HepG2 (cell line): ENCODE results near the gene CSKMT. TPM values are rescaled to one million over a fixed set of nuclear protein-coding genes. Genes with fewer than 3 reads are reported as not detected.

Source experiments
- HNF4A ChIP-seq: sonication (generic); formaldehyde crosslinking; IDR thresholded peaks from 2 replicates; pipeline ENCODE4 v1.4.0; 2020; ENCODE audit warnings: missing genetic modification reagents
- MYC ChIP-seq: sonication (generic); formaldehyde crosslinking; IDR thresholded peaks from 2 replicates; pipeline ENCODE4 v1.9.0; 2021; ENCODE audit warnings: missing genetic modification reagents, borderline replicate concordance
- PHB2 ChIP-seq: fragments of 450-650 bp; IDR thresholded peaks from 2 replicates; pipeline ENCODE4 v1.6.1; 2018; ENCODE audit not compliant: partially characterized antibody
- ZGPAT ChIP-seq: IDR thresholded peaks from 2 replicates; pipeline ENCODE4 v1.6.1; 2016; ENCODE audit warnings: mild to moderate bottlenecking
- ZMYM3 ChIP-seq: sonication (generic); formaldehyde crosslinking; IDR thresholded peaks from 2 replicates; pipeline ENCODE4 v1.5.1; 2020; ENCODE audit warnings: mild to moderate bottlenecking, missing genetic modification reagents
- ZNF264 ChIP-seq: sonication (generic); formaldehyde crosslinking; IDR thresholded peaks from 2 replicates; pipeline ENCODE4 v1.4.0; 2020; ENCODE audit warnings: missing genetic modification reagents
- ZNF547 ChIP-seq: sonication (generic); formaldehyde crosslinking; IDR thresholded peaks from 2 replicates; pipeline ENCODE4 v1.5.1; 2020; ENCODE audit warnings: mild to moderate bottlenecking, missing genetic modification reagents
- ZNF713 ChIP-seq: sonication (generic); formaldehyde crosslinking; IDR thresholded peaks from 2 replicates; pipeline ENCODE4 v1.4.0; 2020; ENCODE audit warnings: mild to moderate bottlenecking, missing genetic modification reagents
- ZNF83 ChIP-seq: sonication (generic); formaldehyde crosslinking; IDR thresholded peaks from 2 replicates; pipeline ENCODE4 v1.4.0; 2020; ENCODE audit warnings: missing genetic modification reagents, mild to moderate bottlenecking, borderline replicate concordance
- ZSCAN30 ChIP-seq: sonication (generic); formaldehyde crosslinking; IDR thresholded peaks from 2 replicates; pipeline ENCODE4 v1.5.0; 2020; ENCODE audit warnings: mild to moderate bottlenecking, missing genetic modification reagents
- polyA plus RNA-seq, 8 experiments: library from polyadenylated mRNA; depleted of rRNA in 3 of 8; stranded (reverse) in 7 of 8; unstranded in 1 of 8; fragments of >200 nt; fragmentation: Illumina TruSeq in 4 of 8; extraction: Trizol in 4 of 8; gene quantifications; 2 replicates each; pipeline versions ENCODE4 v1.2.1 to v1.2.3, GENCODE V29; 2011 to 2016; ENCODE audit warnings: low read depth in 4 of 8, missing spikeins in 1 of 8, mixed read lengths in 1 of 8; ENCODE audit not compliant: insufficient read depth in 1 of 8
- total RNA-seq, 5 experiments: library from RNA; depleted of rRNA; stranded (reverse); fragments of >200 nt; fragmentation: Illumina TruSeq; extraction: Trizol; gene quantifications; 2 replicates each; pipeline ENCODE4 v1.2.3, GENCODE V29; 2016; ENCODE audit warnings: low read depth in 1 of 5
- TF ChIP-seq, protein P1 (sequence below): sonication (generic); formaldehyde crosslinking; IDR thresholded peaks from 2 replicates; pipeline ENCODE4 v1.4.0; 2020; ENCODE audit warnings: missing genetic modification reagents
- TF ChIP-seq, protein P2 (sequence below): sonication (generic); formaldehyde crosslinking; IDR thresholded peaks from 2 replicates; pipeline ENCODE4 v1.5.1; 2020; ENCODE audit warnings: mild to moderate bottlenecking, moderate library complexity, missing genetic modification reagents
- TF ChIP-seq, protein P3 (sequence below): sonication (generic); formaldehyde crosslinking; IDR thresholded peaks from 2 replicates; pipeline ENCODE4 v1.4.0; 2020; ENCODE audit warnings: mild to moderate bottlenecking, missing genetic modification reagents
- TF ChIP-seq, protein P4 (sequence below): fragments of 450-650 bp; IDR thresholded peaks from 2 replicates; pipeline ENCODE4 v1.6.1; 2017; ENCODE audit warnings: mild to moderate bottlenecking

Gene CSKMT
- total and polyA plus RNA-seq, 2 of the 13 experiments (the other 11 are each of a cell fraction or from before 2014, with no cell fraction given): 7.6 to 31.8 TPM

DNA sequence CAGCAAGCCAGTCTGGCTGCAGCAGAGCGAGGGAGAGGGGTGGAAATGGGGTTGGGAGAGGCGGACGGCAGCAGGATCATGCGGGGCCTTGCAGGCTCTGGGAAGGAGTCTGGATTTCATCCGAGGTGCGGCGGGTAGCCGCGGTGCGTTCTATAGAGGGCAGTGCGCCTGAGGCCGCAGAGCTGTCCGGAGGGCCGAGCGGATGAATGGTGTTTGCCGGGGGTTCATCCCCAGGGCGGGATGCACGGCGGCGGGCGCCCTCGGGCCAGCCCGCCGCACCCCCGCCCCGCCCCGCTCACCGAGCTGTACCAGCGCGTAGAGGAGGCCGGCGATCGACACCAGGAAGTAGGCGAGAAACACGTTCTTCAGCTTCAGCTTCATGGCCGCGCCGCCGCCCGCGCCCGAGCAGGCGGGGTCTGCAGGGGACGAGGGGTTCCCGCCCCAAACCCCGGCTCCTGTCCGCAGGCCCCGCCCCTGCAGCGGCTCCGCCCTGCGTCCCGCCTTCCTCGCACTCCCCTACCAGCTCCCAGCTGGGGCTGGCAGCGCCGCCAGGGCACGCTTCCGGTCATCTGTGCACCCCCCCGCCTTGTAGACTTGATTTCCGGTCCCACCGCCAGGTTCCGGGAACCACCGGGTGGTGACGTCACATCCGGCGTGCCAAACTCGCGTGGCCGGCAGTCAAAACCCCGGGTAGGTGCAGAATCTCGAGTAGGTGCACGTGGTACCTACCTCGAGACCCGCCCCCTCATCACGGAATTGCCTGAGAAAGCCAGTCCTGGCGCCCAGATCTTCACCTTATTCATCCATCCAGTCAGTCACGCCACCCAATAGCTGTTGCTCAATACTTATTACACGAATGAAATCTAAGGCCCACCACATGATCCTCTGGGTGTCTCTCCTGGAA, 43.3 kb upstream of the CSKMT start, which contains the start of gene B3GAT3 (continued):
- TF ChIP-seq, protein P1, sequence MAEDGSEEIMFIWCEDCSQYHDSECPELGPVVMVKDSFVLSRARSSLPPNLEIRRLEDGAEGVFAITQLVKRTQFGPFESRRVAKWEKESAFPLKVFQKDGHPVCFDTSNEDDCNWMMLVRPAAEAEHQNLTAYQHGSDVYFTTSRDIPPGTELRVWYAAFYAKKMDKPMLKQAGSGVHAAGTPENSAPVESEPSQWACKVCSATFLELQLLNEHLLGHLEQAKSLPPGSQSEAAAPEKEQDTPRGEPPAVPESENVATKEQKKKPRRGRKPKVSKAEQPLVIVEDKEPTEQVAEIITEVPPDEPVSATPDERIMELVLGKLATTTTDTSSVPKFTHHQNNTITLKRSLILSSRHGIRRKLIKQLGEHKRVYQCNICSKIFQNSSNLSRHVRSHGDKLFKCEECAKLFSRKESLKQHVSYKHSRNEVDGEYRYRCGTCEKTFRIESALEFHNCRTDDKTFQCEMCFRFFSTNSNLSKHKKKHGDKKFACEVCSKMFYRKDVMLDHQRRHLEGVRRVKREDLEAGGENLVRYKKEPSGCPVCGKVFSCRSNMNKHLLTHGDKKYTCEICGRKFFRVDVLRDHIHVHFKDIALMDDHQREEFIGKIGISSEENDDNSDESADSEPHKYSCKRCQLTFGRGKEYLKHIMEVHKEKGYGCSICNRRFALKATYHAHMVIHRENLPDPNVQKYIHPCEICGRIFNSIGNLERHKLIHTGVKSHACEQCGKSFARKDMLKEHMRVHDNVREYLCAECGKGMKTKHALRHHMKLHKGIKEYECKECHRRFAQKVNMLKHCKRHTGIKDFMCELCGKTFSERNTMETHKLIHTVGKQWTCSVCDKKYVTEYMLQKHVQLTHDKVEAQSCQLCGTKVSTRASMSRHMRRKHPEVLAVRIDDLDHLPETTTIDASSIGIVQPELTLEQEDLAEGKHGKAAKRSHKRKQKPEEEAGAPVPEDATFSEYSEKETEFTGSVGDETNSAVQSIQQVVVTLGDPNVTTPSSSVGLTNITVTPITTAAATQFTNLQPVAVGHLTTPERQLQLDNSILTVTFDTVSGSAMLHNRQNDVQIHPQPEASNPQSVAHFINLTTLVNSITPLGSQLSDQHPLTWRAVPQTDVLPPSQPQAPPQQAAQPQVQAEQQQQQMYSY: peak; percentile 47; the same call in 1 of the 2 replicates
- TF ChIP-seq ZMYM3 (CRISPR knock-in tag) (0 out of 2 replicates have a peak, but pooled peaks have one; percentile 14), ZSCAN30 (CRISPR knock-in tag) (no peak), ZNF713 (CRISPR knock-in tag) (no peak), MYC (CRISPR knock-in tag) (peak; percentile 95), ZNF83 (CRISPR knock-in tag) (peak; percentile 12; the same call in 1 of the 2 replicates), PHB2 (no peak), ZNF264 (peak; percentile 75; the same call in 1 of the 2 replicates), ZNF547 (CRISPR knock-in tag) (peak; percentile 95; the same call in 1 of the 2 replicates), HNF4A (peak; percentile 22; the same call in 1 of the 2 replicates), ZGPAT (CRISPR knock-in tag) (peak; percentile 97)
- TF ChIP-seq, protein P2, sequence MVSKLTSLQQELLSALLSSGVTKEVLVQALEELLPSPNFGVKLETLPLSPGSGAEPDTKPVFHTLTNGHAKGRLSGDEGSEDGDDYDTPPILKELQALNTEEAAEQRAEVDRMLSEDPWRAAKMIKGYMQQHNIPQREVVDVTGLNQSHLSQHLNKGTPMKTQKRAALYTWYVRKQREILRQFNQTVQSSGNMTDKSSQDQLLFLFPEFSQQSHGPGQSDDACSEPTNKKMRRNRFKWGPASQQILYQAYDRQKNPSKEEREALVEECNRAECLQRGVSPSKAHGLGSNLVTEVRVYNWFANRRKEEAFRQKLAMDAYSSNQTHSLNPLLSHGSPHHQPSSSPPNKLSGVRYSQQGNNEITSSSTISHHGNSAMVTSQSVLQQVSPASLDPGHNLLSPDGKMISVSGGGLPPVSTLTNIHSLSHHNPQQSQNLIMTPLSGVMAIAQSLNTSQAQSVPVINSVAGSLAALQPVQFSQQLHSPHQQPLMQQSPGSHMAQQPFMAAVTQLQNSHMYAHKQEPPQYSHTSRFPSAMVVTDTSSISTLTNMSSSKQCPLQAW (CRISPR knock-in tag): peak; percentile 90
- TF ChIP-seq, protein P3, sequence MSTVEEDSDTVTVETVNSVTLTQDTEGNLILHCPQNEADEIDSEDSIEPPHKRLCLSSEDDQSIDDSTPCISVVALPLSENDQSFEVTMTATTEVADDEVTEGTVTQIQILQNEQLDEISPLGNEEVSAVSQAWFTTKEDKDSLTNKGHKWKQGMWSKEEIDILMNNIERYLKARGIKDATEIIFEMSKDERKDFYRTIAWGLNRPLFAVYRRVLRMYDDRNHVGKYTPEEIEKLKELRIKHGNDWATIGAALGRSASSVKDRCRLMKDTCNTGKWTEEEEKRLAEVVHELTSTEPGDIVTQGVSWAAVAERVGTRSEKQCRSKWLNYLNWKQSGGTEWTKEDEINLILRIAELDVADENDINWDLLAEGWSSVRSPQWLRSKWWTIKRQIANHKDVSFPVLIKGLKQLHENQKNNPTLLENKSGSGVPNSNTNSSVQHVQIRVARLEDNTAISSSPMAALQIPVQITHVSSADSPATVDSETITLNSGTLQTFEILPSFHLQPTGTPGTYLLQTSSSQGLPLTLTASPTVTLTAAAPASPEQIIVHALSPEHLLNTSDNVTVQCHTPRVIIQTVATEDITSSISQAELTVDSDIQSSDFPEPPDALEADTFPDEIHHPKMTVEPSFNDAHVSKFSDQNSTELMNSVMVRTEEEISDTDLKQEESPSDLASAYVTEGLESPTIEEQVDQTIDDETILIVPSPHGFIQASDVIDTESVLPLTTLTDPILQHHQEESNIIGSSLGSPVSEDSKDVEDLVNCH (CRISPR knock-in tag): no peak
- TF ChIP-seq, protein P4, sequence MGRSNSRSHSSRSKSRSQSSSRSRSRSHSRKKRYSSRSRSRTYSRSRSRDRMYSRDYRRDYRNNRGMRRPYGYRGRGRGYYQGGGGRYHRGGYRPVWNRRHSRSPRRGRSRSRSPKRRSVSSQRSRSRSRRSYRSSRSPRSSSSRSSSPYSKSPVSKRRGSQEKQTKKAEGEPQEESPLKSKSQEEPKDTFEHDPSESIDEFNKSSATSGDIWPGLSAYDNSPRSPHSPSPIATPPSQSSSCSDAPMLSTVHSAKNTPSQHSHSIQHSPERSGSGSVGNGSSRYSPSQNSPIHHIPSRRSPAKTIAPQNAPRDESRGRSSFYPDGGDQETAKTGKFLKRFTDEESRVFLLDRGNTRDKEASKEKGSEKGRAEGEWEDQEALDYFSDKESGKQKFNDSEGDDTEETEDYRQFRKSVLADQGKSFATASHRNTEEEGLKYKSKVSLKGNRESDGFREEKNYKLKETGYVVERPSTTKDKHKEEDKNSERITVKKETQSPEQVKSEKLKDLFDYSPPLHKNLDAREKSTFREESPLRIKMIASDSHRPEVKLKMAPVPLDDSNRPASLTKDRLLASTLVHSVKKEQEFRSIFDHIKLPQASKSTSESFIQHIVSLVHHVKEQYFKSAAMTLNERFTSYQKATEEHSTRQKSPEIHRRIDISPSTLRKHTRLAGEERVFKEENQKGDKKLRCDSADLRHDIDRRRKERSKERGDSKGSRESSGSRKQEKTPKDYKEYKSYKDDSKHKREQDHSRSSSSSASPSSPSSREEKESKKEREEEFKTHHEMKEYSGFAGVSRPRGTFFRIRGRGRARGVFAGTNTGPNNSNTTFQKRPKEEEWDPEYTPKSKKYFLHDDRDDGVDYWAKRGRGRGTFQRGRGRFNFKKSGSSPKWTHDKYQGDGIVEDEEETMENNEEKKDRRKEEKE: no peak
